ENCODE results near the gene ARHGAP44.

The ARHGAP44 gene

DNA sequence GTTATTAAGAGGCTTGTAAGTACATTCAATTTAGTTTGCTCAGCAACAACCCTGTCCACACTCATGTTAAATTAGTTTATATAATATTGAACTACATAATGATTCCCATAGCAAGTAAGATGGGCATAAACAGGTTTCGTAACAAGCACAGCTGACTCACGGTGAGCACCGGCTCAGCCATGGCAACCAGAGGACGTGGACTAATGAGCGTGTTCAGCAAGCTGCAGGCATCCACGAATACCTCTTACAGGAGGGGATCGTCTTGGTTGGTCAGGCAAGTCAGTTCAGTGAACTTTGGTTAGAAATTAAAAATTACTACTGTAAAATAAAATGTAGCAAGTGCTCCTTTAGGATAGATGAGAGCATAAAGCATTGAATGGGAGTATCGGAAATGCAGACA is 170.1 kb downstream of the ARHGAP44 start:
- H3K27me3 Mint-ChIP-seq (ENCODE audit: low read depth, poor library complexity): peaks cover 5% of the 10 kb centered on the region
- no peak overlapping the region for H3K27ac Mint-ChIP-seq
- no peaks in the 10 kb centered on the region for H3K4me1 Mint-ChIP-seq
- no peak overlapping the region for H3K4me3 Mint-ChIP-seq
- no peak for DNase-seq
- peaks cover 55% of the 10 kb centered on the region for H3K36me3 Mint-ChIP-seq (ENCODE audit: low read depth)
- TF ChIP-seq, protein P1, sequence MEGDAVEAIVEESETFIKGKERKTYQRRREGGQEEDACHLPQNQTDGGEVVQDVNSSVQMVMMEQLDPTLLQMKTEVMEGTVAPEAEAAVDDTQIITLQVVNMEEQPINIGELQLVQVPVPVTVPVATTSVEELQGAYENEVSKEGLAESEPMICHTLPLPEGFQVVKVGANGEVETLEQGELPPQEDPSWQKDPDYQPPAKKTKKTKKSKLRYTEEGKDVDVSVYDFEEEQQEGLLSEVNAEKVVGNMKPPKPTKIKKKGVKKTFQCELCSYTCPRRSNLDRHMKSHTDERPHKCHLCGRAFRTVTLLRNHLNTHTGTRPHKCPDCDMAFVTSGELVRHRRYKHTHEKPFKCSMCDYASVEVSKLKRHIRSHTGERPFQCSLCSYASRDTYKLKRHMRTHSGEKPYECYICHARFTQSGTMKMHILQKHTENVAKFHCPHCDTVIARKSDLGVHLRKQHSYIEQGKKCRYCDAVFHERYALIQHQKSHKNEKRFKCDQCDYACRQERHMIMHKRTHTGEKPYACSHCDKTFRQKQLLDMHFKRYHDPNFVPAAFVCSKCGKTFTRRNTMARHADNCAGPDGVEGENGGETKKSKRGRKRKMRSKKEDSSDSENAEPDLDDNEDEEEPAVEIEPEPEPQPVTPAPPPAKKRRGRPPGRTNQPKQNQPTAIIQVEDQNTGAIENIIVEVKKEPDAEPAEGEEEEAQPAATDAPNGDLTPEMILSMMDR (IDR thresholded peaks at IDR 0.05): no peak
- peaks cover 16% of the 10 kb centered on the region for H3K9me3 Mint-ChIP-seq

DNA sequence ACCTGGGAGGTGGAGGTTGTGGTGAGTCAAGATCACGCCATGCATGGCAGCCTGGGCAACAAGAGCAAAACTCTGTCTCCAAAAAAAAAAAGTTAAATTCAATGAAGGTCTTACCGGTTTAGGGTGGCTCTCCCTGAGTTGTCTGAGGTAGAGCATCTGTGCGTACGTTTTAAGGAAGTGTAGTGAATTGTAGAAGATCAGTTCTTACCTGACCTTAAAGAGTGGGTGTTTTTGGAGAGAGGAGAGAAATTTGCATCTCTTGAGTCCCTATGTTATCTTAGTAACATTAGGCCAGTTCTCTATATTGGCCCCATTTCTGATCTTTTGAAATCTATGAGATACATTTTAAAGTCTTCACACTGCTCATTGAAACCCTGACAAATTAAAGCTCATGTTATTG is 172.4 kb downstream of the ARHGAP44 start:
- H3K4me1 Mint-ChIP-seq: no peaks in the 10 kb centered on the region

DNA sequence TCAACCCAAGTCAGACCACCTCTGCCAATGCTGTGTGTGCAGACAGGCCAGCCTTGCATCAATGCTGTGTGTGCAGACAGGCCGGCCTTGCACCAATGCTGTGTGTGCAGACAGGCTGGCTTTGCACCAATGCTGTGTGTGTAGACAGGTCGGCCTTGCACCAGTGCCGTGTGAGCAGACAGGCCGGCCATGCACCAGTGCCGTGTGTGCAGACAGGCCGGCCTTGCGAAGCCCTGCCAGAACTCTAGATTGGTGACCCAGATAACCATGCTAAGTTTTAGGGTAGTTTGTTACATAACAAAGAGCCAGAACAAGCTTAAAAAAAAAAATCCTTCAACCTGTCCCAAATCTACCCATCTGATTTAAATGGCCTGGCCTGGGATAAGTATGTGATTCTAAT is 174.2 kb downstream of the ARHGAP44 start:
- peaks cover 27% of the 10 kb centered on the region for H3K36me3 Mint-ChIP-seq (ENCODE audit: low read depth)
- H3K9me3 Mint-ChIP-seq: no peaks in the 10 kb centered on the region
- H3K27me3 Mint-ChIP-seq (ENCODE audit: low read depth, poor library complexity): peaks cover 12% of the 10 kb centered on the region
- peaks cover 5% of the 10 kb centered on the region for H3K4me1 Mint-ChIP-seq
- no peak overlapping the region for H3K27ac Mint-ChIP-seq
- TF ChIP-seq, protein P1 (IDR thresholded peaks at IDR 0.05): no peak
- no peak overlapping the region for H3K4me3 Mint-ChIP-seq
- DNase-seq: no peak

More for the DNA sequence above, 172.4 kb downstream of the ARHGAP44 start:
- TF ChIP-seq, protein P1 (IDR thresholded peaks at IDR 0.05): no peak
- H3K36me3 Mint-ChIP-seq (ENCODE audit: low read depth): peaks cover 45% of the 10 kb centered on the region
- no peak overlapping the region for H3K4me3 Mint-ChIP-seq
- H3K27me3 Mint-ChIP-seq (ENCODE audit: low read depth, poor library complexity): peaks cover 9% of the 10 kb centered on the region
- H3K9me3 Mint-ChIP-seq: peaks cover 4% of the 10 kb centered on the region
- DNase-seq: no peak
- H3K27ac Mint-ChIP-seq: no peak overlapping the region

- Mint-ChIP-seq H3K36me3 (ENCODE audit: low read depth) (peaks cover 21% of the 10 kb centered on the region), H3K4me1 (peaks cover 5% of the 10 kb centered on the region), H3K27me3 (ENCODE audit: low read depth, poor library complexity) (peaks cover 12% of the 10 kb centered on the region), H3K9me3 (no peaks in the 10 kb centered on the region), H3K4me3 (no peak overlapping the region), H3K27ac (peak overlapping the region; percentile 32)
- no peak for DNase-seq
- TF ChIP-seq, protein P1 (IDR thresholded peaks at IDR 0.05): no peak
Observed at GRCh38 chr17:12964162-12964561, 174.9 kb downstream of the ARHGAP44 start.

DNA sequence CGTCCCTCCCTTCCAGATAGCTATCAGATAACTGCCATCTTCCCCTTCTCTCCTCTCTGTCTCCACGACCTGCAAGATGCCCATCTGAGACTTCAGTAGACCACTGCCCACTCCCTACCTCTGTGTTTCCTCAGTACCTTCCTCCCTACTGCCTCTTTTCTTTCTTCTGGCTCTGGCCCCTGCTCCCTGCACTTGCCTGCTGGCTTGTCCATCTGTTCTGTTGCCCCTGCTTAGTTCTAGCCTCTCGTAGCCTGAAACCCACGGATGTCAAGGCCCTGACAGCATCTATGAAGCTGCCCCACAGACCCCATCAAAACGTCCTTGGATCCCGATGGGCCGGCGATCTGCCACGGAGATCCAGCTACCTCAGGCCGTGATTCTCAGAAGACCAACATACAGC is 175.5 kb downstream of the ARHGAP44 start:
- peaks cover 15% of the 10 kb centered on the region for H3K36me3 Mint-ChIP-seq (ENCODE audit: low read depth)
- H3K4me1 Mint-ChIP-seq: peaks cover 5% of the 10 kb centered on the region
- TF ChIP-seq, protein P1 (IDR thresholded peaks at IDR 0.05): no peak
- H3K4me3 Mint-ChIP-seq: no peak overlapping the region
- H3K9me3 Mint-ChIP-seq: no peaks in the 10 kb centered on the region
- DNase-seq: no peak
- H3K27me3 Mint-ChIP-seq (ENCODE audit: low read depth, poor library complexity): peaks cover 16% of the 10 kb centered on the region
- no peak overlapping the region for H3K27ac Mint-ChIP-seq

DNA sequence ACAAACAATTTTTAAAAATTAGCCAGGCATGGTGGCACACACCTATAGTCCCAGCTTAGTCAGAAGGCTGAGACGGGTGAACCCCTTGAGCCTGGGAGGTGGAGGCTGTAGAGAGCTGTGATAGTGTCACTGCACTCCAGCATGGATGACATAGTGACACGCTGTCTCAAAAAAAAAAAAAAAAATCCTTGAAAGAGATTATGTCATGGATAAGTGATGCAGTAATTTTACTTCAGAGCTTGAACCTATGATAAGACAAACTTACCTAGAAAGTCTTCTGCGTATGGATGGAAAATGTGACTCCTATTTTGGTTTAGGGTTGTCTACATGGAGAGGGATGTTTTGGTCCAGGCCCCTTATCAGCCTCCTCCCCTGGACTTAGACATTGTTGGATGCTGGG is 176.7 kb downstream of the ARHGAP44 start:
- Mint-ChIP-seq H3K27me3 (ENCODE audit: low read depth, poor library complexity) (peaks cover 17% of the 10 kb centered on the region), H3K9me3 (no peaks in the 10 kb centered on the region), H3K27ac (no peak overlapping the region), H3K4me3 (no peak overlapping the region), H3K36me3 (ENCODE audit: low read depth) (peaks cover 15% of the 10 kb centered on the region), H3K4me1 (peaks cover 5% of the 10 kb centered on the region)
- TF ChIP-seq, protein P1 (IDR thresholded peaks at IDR 0.05): no peak
- DNase-seq: no peak

Data from nephron progenitor cell (in vitro differentiated cells).